ENCODE measurements around the gene CXCL8.

GRCh38 chr4:73702796-73703287 is 37.5 kb upstream of the CXCL8 start:
- TF ChIP-seq CTCF (IDR thresholded peaks at IDR 0.05) (no peak), POLR2A (IDR thresholded peaks at IDR 0.05) (no peak)
